GM19025 (cell line): Measurements from ENCODE around the gene MRPL41.
"Not testable (repeated sequence)": the region's sequence is repeated elsewhere in the genome, so short reads cannot be mapped to it uniquely, and the experiment has no call there.

Experiments
- ATAC-seq: cut with Tn5 transposase; IDR thresholded peaks from one replicate; pipeline ENCODE4 v1.9.1; 2021; ENCODE audit warnings: mild to moderate bottlenecking, low read depth, moderate library complexity; ENCODE audit not compliant: unreplicated experiment

Gene MRPL41

DNA sequence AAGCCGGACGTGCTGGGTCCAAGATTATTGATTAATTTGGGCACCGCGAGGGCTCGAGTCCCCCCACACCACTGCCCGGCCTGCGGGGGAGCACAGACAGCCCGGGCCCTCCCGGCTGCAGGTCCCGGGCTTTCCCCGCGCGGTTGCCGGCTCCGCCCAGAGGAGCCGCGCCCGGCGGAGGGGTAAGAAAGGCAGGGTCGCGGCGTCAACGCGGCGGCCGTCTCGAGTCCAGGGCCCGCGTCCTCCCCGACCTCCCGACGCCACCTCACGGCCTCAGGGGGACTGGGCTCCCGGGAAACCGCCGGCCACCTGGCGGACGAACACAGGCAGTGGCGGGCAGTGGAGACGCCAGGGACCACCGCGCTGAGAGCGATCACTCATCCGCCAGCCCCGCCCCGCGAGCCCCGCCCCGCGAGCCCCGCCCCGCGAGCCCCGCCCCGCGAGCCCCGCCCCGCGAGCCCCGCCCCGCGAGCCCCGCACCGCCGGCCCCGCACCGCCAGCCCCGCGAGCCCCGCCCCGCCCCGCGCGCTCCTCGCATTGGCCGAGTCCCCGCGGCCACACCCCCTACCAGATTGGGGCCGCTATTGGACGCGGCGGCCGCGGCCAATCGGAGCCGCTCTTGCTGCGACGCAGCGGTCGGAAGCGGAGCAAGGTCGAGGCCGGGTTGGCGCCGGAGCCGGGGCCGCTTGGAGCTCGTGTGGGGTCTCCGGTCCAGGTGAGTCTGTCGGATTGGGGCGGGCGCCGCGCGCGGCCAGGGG lies at the start of gene MRPL41:
Gene MRPL41 (plus strand): TSS at position 616 of the 758 bp plus-strand sequence. CDS start 203 bp downstream, outside the sequence.
- peak; percentile 88 for ATAC-seq

DNA sequence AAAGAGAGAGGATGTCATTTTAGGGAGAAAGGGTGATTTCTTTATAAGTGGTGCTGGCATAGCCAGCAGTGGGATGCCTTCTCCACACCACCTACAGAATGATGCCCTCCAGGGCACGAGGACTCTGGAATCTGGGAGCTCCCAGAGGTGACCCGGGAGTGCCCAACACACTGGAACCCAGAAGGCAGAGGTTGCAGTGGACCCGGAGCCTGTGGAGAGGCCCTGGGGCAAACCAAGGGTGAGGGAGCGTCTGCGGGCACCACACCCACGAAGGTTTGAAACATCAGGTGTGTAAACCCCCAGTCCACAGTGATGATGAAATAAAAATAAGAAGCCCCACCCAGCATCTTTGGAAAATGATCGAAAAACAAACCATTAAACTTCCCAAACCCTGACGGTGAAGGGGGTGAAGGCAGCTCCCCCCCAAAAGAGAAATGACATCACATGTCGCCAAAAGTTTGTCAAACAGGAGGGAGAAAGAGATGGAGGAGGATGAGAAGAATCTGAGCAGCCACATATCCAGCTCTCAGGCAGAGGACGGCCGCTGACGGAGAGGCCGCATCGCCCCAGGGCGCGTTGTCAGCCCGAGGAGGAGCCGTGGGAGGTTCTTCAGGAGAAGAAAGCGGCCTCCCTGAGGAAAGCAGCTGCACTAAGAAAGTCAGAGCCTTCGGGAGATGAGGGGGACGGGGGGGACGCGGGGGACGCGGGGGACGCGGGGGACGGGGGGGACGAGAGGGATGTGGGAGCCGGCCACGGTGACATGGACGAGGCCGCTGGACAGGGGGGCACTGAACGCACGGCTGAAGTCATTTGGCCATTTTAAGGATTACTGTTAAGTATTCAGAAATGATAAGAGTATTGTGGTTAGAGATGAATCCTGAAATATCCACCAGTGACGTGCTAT lies 49.4 kb upstream of the MRPL41 start:
- ATAC-seq = no peak

DNA sequence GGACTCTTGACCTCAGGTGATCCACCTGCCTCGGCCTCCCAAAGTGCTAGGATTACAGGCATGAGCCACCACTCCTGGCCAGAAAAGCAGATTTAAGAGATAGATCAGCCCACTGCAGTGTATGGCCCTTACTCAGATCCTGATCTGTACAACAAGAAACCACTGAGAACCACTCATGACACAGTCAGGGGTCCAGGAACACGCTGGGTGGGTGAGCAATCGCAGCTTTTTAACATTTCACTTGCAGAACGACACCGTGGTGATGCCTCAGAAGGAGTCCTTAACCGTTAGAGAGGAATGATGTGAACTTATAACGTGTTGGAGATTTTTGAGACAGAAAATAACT lies 47.3 kb upstream of the MRPL41 start:
- ATAC-seq = no peak

GRCh38 chr9:137505421-137506140 lies 46.1 kb upstream of the MRPL41 start:
- no peak for ATAC-seq

DNA sequence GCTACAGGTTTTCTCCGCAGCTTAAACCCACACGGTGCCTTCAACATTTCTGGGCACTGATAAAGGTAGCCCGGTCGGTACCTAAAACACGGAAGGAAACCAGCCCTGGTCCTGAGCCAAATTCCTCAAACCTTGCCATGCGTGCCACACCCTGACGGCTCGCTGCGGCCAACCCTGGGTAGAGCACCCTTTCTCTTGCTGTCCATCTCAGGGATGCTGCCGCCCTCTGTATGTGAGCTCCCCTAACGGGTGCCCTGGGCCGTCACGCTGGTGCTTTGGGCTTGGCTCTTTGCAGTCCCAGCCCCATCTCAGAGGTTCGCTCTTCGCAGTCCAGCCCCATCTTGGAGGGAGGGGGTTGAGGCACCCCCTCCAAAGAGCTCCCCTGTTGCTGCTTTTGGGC lies 45.4 kb upstream of the MRPL41 start:
- ATAC-seq = no peak

DNA sequence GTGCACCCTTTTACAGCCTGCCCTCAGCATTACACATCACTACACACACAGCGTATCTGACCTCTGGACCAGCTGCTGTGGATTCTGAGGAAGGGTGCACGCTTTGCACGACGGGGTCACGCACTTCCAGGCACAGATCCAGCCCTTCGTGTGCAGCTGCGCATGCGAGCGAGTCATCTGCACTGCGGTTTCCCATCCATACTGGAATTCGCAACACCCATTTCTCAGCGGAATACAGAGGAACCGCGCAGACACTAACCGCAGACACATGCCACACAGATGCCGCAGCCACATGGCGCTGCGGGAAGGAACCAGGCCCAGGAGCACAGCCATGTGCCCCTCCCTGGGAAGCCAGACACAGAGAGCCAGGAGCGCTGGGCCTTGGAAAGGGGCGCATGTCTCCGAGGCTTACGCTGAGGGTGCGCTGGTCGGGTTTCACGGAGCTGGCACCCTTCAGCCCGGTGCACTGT lies 44.9 kb upstream of the MRPL41 start:
- no peak for ATAC-seq

- ATAC-seq = no peak
Observed at GRCh38 chr9:137509198-137509597, 42.5 kb upstream of the MRPL41 start.

- not testable (repeated sequence) for ATAC-seq
Observed at GRCh38 chr9:137511126-137511525, 40.6 kb upstream of the MRPL41 start.

DNA sequence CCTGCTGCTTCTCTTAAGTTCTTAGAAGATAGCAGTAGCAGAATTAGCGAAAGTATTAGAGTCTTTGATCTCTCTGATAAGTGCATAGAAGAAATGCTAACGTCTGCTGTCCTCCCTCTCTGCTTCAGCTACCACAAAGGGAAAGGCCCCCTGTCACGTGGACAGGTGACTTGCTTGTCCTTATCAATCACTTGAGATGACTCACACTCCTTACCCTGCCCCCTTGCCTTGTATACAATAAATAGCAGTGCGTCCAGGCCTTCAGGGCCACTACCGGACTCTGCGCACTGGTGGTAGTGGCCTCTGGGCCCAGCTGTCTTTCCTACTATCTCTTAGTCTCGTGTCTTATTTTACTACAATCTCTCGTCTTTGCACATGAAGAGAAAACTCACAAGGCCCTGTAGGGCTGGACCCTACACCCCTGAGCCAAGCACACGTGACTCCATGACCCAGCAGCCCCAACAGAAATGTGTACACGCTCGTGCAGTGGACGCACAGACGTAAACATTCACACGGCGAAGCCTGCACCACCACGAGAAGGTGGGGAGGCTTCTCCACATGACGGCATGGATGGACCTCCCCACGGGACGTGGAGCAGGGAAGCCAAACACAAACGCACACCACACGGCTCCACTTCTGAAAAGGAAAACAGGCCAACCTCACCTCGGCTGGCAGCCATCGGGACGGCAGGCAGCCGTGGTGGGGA lies 39.8 kb upstream of the MRPL41 start:
- ATAC-seq = no peak

DNA sequence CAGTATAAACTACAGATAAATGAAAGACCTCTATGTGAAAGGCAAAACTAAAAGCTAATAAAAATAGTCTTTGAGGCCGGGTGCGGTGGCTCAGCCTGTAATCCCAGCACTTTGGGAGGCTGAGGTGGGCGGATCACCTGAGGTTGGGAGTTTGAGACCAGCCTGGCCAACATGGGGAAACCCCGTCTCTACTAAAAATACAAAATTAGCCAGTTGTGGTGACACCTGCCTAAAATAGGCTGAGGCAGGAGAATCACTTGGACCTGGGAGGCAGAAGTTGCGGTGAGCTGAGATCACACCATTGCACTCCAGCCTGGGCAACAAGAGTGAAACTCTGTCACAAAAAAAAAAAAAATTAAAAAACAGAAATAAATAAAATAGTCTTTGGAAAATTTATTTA lies 38.5 kb upstream of the MRPL41 start:
- ATAC-seq = not testable (repeated sequence)

DNA sequence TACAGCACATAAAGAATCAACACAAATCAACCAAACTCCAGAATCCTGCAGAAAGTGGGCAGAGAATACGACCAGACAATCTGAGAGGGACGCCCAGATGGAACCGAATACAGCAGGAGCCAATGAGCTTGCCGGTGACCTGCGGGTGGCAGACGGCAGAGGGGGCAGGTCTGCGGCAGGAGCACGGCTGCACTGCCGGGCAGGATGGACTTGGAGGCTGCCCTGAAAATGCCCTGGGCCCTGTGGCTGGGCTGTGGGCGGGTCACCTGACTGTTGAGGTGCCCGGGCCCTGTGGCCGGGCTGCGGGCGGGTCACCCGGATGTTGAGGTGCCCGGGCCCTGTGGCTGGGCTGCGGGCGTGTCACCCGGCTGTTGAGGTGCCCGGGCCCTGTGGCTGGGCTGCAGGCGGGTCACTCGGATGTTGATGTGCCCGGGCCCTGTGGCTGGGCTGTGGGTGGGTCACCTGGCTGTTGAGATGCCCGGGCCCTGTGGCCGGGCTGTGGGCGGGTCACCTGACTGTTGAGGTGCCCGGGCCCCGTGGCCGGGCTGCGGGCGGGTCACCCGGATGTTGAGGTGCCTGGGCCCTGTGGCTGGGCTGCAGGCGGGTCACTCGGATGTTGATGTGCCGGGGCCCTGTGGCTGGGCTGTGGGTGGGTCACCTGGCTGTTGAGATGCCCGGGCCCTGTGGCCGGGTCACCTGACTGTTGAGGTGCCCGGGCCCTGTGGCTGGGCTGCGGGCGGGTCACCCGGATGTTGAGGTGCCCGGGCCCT lies 37.7 kb upstream of the MRPL41 start:
- ATAC-seq = not testable (repeated sequence)

GRCh38 chr9:137514691-137515337 lies 36.9 kb upstream of the MRPL41 start:
- no peak for ATAC-seq

GRCh38 chr9:137515338-137515724 lies 36.3 kb upstream of the MRPL41 start:
- no peak for ATAC-seq

DNA sequence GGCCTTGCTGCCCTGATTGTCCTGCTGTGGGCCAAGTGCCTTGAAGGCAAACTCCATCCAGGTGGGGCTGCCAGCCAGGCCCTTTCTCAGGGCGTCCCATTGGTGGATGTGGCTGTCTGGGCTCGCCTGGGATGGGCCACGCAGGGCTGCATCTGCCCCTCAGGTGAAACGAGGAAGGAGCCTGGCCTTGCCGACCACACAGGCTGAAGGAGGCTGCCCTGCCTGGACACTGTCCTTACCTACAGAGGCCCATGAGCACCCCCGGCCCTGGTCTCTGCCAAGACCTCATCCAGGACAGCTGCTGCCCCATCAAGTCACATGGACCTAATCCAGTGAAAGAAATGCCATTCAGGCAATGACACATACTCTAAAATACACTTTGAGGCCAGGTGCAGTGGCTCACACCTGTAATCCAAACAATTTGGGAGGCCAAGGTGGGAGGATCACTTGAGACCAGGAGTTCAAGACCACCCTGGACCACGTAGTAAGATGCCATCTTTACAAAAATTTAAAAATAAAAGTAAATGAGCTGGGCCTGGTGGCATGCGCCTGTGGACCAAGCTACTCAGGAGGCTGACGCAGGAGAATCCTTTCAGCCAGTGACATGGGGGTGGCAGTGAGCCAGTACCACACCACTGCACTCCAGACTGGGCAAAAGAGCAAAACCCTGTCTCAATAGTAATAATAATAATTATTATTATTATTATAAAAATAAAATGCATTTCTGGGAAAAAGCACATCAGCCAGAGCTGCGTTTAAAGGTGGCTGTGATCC lies 35.3 kb upstream of the MRPL41 start:
- ATAC-seq = no peak

DNA sequence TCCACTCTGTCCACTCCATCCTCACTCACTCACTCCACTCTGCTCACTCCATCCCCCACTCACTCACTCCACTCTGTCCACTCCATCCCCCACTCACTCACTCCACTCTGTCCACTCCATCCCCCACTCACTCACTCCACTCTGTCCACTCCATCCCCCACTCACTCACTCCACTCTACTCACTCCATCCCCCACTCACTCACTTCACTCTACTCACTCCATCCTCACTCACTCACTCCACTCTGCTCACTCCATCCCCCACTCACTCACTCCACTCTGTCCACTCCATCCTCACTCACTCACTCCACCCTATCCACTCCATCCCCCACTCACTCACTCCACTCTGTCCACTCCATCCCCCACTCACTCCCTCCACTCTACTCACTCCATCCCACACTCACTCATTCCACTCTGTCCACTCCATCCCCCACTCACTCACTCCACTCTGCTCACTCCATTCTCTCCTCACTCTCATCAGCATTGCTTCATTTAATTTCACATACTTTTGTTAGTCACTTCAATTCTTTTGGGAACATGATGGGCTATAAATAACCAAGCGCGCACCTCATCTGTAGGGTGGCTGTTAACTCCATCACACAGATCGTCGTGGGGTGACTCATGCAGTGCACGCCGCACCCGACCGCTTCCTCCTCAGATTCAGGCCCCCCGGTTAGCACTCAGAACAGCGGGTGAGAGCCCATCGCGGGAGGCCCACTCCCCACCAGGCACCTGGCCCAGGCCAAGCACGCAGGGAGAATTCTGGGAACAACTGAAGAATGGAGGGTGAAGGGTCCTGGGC lies 32.8 kb upstream of the MRPL41 start:
- not testable (repeated sequence) for ATAC-seq

DNA sequence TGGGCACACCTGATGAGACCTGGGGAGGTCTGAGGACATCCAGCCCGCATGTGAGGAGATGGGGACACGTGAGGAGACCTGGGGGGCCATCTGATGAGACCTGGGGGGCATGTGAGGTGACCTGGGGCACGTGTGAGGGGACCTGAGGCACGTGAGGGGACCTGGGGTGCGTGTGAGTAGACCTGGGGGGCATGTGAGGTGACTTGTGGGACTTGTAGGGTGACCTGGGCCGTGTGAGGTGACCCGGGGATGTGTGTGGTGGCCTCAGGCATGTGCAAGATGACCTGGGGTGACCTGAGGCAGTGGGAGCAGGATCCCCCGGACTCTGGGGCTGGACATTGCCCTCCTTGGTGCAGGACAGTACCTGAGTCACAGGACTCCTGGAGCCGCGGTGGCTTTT lies 32.1 kb upstream of the MRPL41 start:
- ATAC-seq = no peak

- no peak for ATAC-seq
Observed at GRCh38 chr9:137520614-137521404, 30.9 kb upstream of the MRPL41 start.
